ENCODE measurements around the gene GPR84.

GPR84 gene

GRCh38 chr12:54321363-54321762 lies 42.9 kb downstream of the GPR84 start:
- DNase-seq = no peak
